Fibroblast of mammary gland (primary cell): ENCODE measurements around the gene TFAP2D.

Experiments used
- DNase-seq: peaks from one replicate; pipeline ENCODE4 v3.0.0-alpha.2; 2010; ENCODE audit warnings: low read depth
- H3K4me3 ChIP-seq: 2 replicates; pipeline ENCODE4 v1.5.1; 2011; ENCODE audit warnings: low read depth, mild to moderate bottlenecking, low read length, moderate library complexity; ENCODE audit not compliant: control insufficient read depth
- TF ChIP-seq, protein P1 (sequence below): conservative IDR thresholded peaks from 2 replicates; pipeline ENCODE4 v1.5.1; 2011; ENCODE audit warnings: low read depth, low read length, inconsistent platforms; ENCODE audit not compliant: control insufficient read depth, insufficient read depth

TFAP2D gene

DNA sequence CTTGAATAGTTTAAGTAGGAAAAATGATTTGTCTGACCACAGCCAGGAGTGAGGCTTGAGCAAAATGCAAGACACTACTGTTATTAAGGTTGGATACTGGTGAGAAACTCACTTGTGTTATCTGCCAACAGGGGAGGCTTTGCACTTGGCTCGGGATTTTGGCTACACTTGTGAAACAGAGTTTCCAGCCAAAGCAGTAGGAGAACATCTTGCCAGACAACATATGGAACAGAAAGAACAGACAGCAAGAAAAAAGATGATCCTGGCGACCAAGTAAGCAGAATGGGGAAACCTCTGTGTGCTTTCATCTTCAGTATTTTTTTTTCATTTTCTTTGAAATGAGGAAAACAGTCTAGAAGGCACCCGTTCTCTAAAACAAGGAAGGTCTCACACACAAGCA is 31.6 kb downstream of the TFAP2D start:
- TF ChIP-seq, protein P1, sequence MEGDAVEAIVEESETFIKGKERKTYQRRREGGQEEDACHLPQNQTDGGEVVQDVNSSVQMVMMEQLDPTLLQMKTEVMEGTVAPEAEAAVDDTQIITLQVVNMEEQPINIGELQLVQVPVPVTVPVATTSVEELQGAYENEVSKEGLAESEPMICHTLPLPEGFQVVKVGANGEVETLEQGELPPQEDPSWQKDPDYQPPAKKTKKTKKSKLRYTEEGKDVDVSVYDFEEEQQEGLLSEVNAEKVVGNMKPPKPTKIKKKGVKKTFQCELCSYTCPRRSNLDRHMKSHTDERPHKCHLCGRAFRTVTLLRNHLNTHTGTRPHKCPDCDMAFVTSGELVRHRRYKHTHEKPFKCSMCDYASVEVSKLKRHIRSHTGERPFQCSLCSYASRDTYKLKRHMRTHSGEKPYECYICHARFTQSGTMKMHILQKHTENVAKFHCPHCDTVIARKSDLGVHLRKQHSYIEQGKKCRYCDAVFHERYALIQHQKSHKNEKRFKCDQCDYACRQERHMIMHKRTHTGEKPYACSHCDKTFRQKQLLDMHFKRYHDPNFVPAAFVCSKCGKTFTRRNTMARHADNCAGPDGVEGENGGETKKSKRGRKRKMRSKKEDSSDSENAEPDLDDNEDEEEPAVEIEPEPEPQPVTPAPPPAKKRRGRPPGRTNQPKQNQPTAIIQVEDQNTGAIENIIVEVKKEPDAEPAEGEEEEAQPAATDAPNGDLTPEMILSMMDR: no peak
- no peak for DNase-seq
- no peak overlapping the region for H3K4me3 ChIP-seq

DNA sequence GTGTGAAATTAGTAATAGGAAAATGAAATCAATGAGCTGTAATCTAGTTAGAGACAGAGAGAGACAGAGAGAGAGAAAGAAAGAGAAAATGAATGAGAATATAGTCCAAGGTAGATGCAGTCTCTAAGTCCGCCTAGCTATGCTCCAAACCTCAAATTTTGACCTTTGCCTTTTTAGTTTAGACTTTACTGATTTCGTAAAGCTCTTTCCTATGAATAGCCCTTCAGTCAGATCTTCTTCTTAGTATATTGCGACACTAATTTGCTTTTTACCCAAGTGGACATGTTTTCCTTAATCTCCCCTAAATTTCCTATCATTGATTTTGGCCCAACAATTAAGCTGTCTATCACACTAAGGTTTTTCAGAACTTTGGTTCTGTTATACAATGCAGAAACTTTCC is 49.5 kb downstream of the TFAP2D start:
- no peak for DNase-seq
- TF ChIP-seq, protein P1: no peak
- no peak overlapping the region for H3K4me3 ChIP-seq

DNA sequence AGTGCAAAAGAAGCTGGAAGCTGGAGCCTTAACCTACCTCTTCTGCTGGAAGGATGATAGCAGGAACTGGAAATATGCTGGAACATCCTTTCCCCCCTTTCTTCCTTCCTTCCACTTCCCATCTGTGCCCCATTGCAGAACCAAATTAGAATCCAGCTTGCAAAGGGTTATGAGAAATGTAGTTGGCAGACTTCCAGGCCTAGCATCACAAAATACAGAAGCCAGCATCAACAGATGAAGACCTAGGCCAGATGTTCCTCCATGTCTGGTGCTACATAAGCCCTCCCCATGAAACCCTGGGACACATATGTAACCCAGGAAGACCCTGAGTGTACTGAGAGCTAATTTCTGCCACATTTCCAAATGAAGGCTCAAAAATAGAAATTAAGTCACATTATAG is 65.4 kb downstream of the TFAP2D start:
- no peak for DNase-seq
- TF ChIP-seq, protein P1: no peak
- H3K4me3 ChIP-seq: no peak overlapping the region

DNA sequence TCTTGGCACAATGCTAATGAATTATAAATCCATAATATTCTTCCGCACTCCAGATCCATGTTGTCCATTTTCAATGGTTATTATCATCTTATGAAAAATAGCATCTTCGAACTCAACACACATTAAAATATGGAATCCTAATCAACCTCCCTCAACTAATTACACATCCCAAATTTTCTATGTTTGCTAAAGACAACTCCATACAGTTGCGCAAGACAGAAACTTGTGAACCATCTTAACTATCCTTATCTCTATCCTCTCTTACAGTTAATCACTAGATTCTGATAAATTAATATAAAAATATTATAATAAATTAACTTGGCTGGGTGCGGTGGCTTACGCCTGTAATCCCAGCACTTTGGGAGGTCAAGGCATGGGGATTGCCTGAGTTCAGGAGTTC is 67.1 kb downstream of the TFAP2D start:
- TF ChIP-seq, protein P1: no peak
- DNase-seq: no peak
- H3K4me3 ChIP-seq: no peak overlapping the region

DNA sequence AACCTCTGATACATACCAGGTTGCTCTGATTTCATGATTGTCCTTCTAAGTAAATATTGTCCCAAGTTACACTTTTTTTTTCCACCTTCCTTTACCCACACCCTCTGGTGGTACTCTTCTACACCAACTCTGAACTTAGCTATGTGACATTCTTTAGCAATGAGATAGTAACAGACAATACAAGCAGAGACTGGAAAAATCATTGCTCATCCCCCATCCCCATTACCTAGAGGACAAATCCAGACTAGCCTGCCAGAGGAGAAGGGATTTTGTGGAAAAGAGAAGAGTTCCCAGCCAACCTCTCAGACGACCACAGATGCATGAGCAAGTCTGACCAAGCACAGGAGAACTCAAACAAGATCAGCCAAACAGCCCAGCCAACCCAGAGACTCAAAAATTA is 72.6 kb downstream of the TFAP2D start:
- no peak for DNase-seq
- TF ChIP-seq, protein P1: no peak
- H3K4me3 ChIP-seq: no peak overlapping the region

DNA sequence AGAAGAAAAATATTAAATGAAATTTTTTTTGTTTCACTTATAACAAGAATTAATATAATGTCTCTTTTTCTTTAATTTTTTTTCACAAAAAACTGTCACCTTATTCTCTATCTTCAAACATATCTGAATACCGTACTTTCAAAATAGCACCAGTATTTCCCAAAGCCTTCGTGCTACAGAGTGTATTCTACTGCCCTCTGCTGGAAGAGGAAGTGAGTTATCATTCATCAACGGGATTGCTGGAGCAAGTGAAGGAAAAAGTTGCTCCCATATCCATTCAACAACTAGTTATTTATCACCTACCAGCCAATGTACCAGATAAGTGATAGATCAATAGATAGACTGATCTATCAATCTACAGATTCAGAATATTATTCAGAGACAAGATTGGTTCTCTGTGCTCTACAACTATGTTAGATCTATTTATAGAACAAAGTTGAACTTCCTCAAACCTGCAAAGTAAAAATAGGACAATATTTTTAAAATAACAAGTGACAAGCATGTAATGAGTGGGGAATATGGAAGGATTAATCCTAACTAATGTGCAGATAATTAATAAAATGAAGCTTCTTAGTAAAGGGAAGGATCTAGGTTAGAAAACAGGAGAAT is 78.7 kb downstream of the TFAP2D start:
- TF ChIP-seq, protein P1: peak; percentile 75
- DNase-seq: peak; percentile 44
- H3K4me3 ChIP-seq: no peak overlapping the region

DNA sequence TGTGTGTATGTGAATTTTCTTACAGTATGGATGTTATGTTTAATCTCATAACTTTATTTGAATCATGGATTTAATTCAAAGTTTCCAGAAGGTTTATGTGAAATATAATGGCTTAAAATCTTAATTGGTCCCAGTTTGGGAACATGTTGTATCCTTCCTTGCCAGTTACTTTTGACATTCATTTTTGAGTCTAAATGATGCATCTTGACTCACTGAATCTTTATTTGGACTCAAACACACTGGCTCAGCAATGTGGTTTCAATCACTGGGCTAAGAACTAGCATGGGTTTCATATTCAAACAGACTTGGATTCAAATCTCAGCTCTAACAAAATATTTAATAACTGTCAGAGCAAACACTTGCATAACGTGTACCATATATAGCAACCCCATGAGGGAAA is 79.4 kb downstream of the TFAP2D start:
- DNase-seq: no peak
- TF ChIP-seq, protein P1: no peak
- no peak overlapping the region for H3K4me3 ChIP-seq
